ENCODE data around the gene KDF1. TPM values are rescaled to one million over a fixed set of nuclear protein-coding genes. Genes with fewer than 3 reads are reported as not detected.

KDF1 gene
- total and polyA plus RNA-seq, 4 donors: 6.6 to 12.5 (median 8.8) TPM

DNA sequence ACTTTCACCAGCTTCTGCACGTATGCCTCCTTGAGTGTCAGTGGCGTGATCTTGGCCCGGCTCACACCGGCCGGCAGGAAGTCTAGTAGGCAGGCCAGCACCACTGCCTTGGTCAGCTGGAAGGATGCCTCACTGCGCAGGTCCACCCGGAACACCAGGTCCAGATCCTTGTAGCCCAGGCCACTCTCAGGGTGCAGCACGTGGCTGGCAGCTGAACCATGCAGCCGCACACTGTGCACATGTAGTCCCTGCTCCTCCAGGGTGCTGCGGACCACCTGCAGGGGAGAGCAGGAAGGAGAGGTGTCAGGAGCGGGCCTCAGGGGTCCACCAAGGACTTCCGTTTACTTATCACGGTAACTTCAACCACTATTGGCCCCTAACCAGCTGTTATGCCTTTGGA is 46.4 kb upstream of the KDF1 start:
- DNase-seq (no peak), ATAC-seq (ENCODE audit: insufficient read depth, low FRiP score) (no peak)
- Histone ChIP-seq H3K27ac (ENCODE audit: low read depth in 1 of 2, low read length in 1 of 2) (peak overlapping the region in 1 of 2 donors; percentile 76), H3K4me3 (no peak overlapping the region), H3K9ac (ENCODE audit: insufficient read depth in 1 of 2, low read length in 2 of 2) (no peak overlapping the region), H3K36me3 (ENCODE audit: control insufficient read depth in 4 of 4, insufficient read depth in 4 of 4, low read length in 4 of 4) (peaks cover 0 to 8% (median 0%) of the 10 kb centered on the region in 4 donors), H3K4me1 (ENCODE audit: control insufficient read depth in 5 of 5, insufficient read depth in 5 of 5, low read length in 5 of 5) (peaks cover 0 to 31% (median 15%) of the 10 kb centered on the region in 5 donors), H3K27me3 (ENCODE audit: control insufficient read depth in 3 of 3, insufficient read depth in 3 of 3, low read length in 2 of 3) (peaks cover 0 to under 1% (median 0%) of the 10 kb centered on the region in 3 donors), H3K9me3 (ENCODE audit: control insufficient read depth in 4 of 4, insufficient read depth in 3 of 4, low read length in 3 of 4) (no peaks in the 10 kb centered on the region)
- TF ChIP-seq, protein P1, sequence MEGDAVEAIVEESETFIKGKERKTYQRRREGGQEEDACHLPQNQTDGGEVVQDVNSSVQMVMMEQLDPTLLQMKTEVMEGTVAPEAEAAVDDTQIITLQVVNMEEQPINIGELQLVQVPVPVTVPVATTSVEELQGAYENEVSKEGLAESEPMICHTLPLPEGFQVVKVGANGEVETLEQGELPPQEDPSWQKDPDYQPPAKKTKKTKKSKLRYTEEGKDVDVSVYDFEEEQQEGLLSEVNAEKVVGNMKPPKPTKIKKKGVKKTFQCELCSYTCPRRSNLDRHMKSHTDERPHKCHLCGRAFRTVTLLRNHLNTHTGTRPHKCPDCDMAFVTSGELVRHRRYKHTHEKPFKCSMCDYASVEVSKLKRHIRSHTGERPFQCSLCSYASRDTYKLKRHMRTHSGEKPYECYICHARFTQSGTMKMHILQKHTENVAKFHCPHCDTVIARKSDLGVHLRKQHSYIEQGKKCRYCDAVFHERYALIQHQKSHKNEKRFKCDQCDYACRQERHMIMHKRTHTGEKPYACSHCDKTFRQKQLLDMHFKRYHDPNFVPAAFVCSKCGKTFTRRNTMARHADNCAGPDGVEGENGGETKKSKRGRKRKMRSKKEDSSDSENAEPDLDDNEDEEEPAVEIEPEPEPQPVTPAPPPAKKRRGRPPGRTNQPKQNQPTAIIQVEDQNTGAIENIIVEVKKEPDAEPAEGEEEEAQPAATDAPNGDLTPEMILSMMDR (IDR thresholded peaks at IDR 0.05; ENCODE audit: control extremely low read depth, extremely low read depth): no peak
- 66 to 82% methylated on average over 13 of the region's 13 CpGs for WGBS, 2 donors

- WGBS, 2 donors: 87 to 93% methylated on average over 48 of the region's 48 CpGs
- H3K9ac ChIP-seq (ENCODE audit: insufficient read depth in 1 of 2, low read length in 2 of 2): no peak overlapping the region
- peaks cover 0 to 35% (median 17%) of the 10 kb centered on the region in 5 donors for H3K4me1 ChIP-seq (ENCODE audit: control insufficient read depth in 5 of 5, insufficient read depth in 5 of 5, low read length in 5 of 5)
- no peaks in the 10 kb centered on the region for H3K27me3 ChIP-seq (ENCODE audit: control insufficient read depth in 3 of 3, insufficient read depth in 3 of 3, low read length in 2 of 3)
- H3K27ac ChIP-seq (ENCODE audit: low read depth in 1 of 2, low read length in 1 of 2): peak overlapping the region in 1 of 2 donors; percentile 83
- H3K9me3 ChIP-seq (ENCODE audit: control insufficient read depth in 4 of 4, insufficient read depth in 3 of 4, low read length in 3 of 4): no peaks in the 10 kb centered on the region
- peaks cover 0 to 8% (median 0%) of the 10 kb centered on the region in 4 donors for H3K36me3 ChIP-seq (ENCODE audit: control insufficient read depth in 4 of 4, insufficient read depth in 4 of 4, low read length in 4 of 4)
- ATAC-seq (ENCODE audit: insufficient read depth, low FRiP score): peak; percentile 29
- H3K4me3 ChIP-seq: no peak overlapping the region
- peak in 1 of 3 donors; percentile 48 for DNase-seq
- TF ChIP-seq, protein P1 (IDR thresholded peaks at IDR 0.05; ENCODE audit: control extremely low read depth, extremely low read depth): no peak
Measured at GRCh38 chr1:27005648-27006496, 45.6 kb upstream of the KDF1 start.

- peaks cover 0 to 35% (median 18%) of the 10 kb centered on the region in 5 donors for H3K4me1 ChIP-seq (ENCODE audit: control insufficient read depth in 5 of 5, insufficient read depth in 5 of 5, low read length in 5 of 5)
Measured at GRCh38 chr1:27005166-27005530, 44.9 kb upstream of the KDF1 start.

More at GRCh38 chr1:27005166-27005530, 44.9 kb upstream of the KDF1 start:
- Histone ChIP-seq H3K9me3 (ENCODE audit: control insufficient read depth in 4 of 4, insufficient read depth in 3 of 4, low read length in 3 of 4) (no peaks in the 10 kb centered on the region), H3K27me3 (ENCODE audit: control insufficient read depth in 3 of 3, insufficient read depth in 3 of 3, low read length in 2 of 3) (no peaks in the 10 kb centered on the region), H3K36me3 (ENCODE audit: control insufficient read depth in 4 of 4, insufficient read depth in 4 of 4, low read length in 4 of 4) (peaks cover 0 to 8% (median 0%) of the 10 kb centered on the region in 4 donors), H3K4me3 (no peak overlapping the region), H3K9ac (ENCODE audit: insufficient read depth in 1 of 2, low read length in 2 of 2) (no peak overlapping the region), H3K27ac (ENCODE audit: low read depth in 1 of 2, low read length in 1 of 2) (peak overlapping the region in 1 of 2 donors; percentile 83)
- no peak for ATAC-seq (ENCODE audit: insufficient read depth, low FRiP score)
- no peak for DNase-seq
- TF ChIP-seq, protein P1 (IDR thresholded peaks at IDR 0.05; ENCODE audit: control extremely low read depth, extremely low read depth): no peak
- 82 to 89% methylated on average over 3 of the region's 3 CpGs for WGBS, 2 donors
